Astrocyte of the cerebellum (primary cell): Measurements from ENCODE around the gene MRFAP1L1.

ENCODE experiments used
- DNase-seq: peaks from one replicate; pipeline ENCODE4 v3.0.0-alpha.2; 2011; ENCODE audit warnings: low read depth
- H3K4me3 ChIP-seq: 2 replicates; pipeline ENCODE4 v1.5.1; 2011; ENCODE audit warnings: mild to moderate bottlenecking, low read depth, low read length, moderate library complexity
- CTCF ChIP-seq: IDR thresholded peaks from 2 replicates; pipeline ENCODE4 v1.5.1; 2012; ENCODE audit warnings: low read length, low read depth, moderate library complexity, mild to moderate bottlenecking; ENCODE audit errors: missing control alignments
- in situ Hi-C: cut with HindIII; loops from 2 replicates; pipeline ENCODE4 v1.10.0; 2017; ENCODE audit warnings: low sequenced_read_pairs

Gene MRFAP1L1

GRCh38 chr4:6753103-6753560 is 43.5 kb upstream of the MRFAP1L1 start:
- in situ Hi-C loops = no loop called here
- no peak overlapping the region for H3K4me3 ChIP-seq
- TF ChIP-seq CTCF = no peak
- no peak for DNase-seq

GRCh38 chr4:6752486-6752829 is 42.8 kb upstream of the MRFAP1L1 start:
- no peak for DNase-seq
- H3K4me3 ChIP-seq = no peak overlapping the region
- TF ChIP-seq CTCF = no peak
- in situ Hi-C loops = no loop called here

- in situ Hi-C loops = no loop called here
- no peak for TF ChIP-seq CTCF
- no peak overlapping the region for H3K4me3 ChIP-seq
- no peak for DNase-seq
Measured at GRCh38 chr4:6751611-6752485, 42.2 kb upstream of the MRFAP1L1 start.

GRCh38 chr4:6750286-6751221 is 40.9 kb upstream of the MRFAP1L1 start:
- in situ Hi-C loops = no loop called here
- DNase-seq = no peak
- TF ChIP-seq CTCF = no peak
- H3K4me3 ChIP-seq = no peak overlapping the region

GRCh38 chr4:6749340-6750171 is 39.9 kb upstream of the MRFAP1L1 start:
- H3K4me3 ChIP-seq = no peak overlapping the region

More at GRCh38 chr4:6749340-6750171, 39.9 kb upstream of the MRFAP1L1 start:
- DNase-seq = no peak
- no peak for TF ChIP-seq CTCF
- in situ Hi-C loops = no loop called here
